GM23248 (cell line): ENCODE results near the gene CCT5. TPM values are rescaled to one million over a fixed set of nuclear protein-coding genes. Genes with fewer than 3 reads are reported as not detected.
A peak's percentile ranks its signal among the peaks of the same experiment; 100 is the strongest.

Experiments used
- DNase-seq: peaks from one replicate; pipeline ENCODE4 v3.0.0-alpha.2; 2015
- H2AFZ ChIP-seq: fragments of 200-600 bp; sonication (generic); 2 replicates; pipeline ENCODE4 v1.6.1; 2016; ENCODE audit warnings: antibody characterized with exemption
- H3F3A ChIP-seq: fragments of 200-600 bp; sonication (generic); 2 replicates; pipeline ENCODE4 v1.6.1; 2016; ENCODE audit warnings: mild to moderate bottlenecking, antibody characterized with exemption, mixed run types; ENCODE audit not compliant: insufficient read depth
- H3K27ac ChIP-seq: fragments of 200-600 bp; sonication (generic); 2 replicates; pipeline ENCODE4 v1.5.1; 2016; ENCODE audit warnings: mild to moderate bottlenecking
- H3K27me3 ChIP-seq: fragments of 200-600 bp; sonication (generic); replicated peaks from 2 replicates; pipeline ENCODE4 v1.6.1; 2016; ENCODE audit warnings: mild to moderate bottlenecking; ENCODE audit not compliant: insufficient read depth
- H3K36me3 ChIP-seq: fragments of 200-600 bp; sonication (generic); 2 replicates; pipeline ENCODE4 v1.6.1; 2016; ENCODE audit warnings: low read depth, mild to moderate bottlenecking
- H3K4me1 ChIP-seq: fragments of 200-600 bp; sonication (generic); 2 replicates; pipeline ENCODE4 v1.6.1; 2016; ENCODE audit warnings: mild to moderate bottlenecking; ENCODE audit not compliant: insufficient read depth
- H3K4me2 ChIP-seq: fragments of 200-600 bp; sonication (generic); one replicate; pipeline ENCODE4 v1.6.1; 2016; ENCODE audit warnings: mild to moderate bottlenecking; ENCODE audit not compliant: unreplicated experiment
- H3K4me3 ChIP-seq: fragments of 200-600 bp; sonication (generic); 2 replicates; pipeline ENCODE4 v1.5.1; 2016; ENCODE audit warnings: mild to moderate bottlenecking
- H3K79me2 ChIP-seq: fragments of 200-600 bp; sonication (generic); 2 replicates; pipeline ENCODE4 v1.6.1; 2016; ENCODE audit warnings: mild to moderate bottlenecking; ENCODE audit not compliant: insufficient read depth
- H3K9ac ChIP-seq: fragments of 200-600 bp; sonication (generic); 2 replicates; pipeline ENCODE4 v1.6.1; 2016; ENCODE audit warnings: mild to moderate bottlenecking
- H3K9me2 ChIP-seq: fragments of 200-600 bp; sonication (generic); 2 replicates; pipeline ENCODE4 v1.6.1; 2016; ENCODE audit warnings: mixed run types, mild to moderate bottlenecking, moderate library complexity; ENCODE audit not compliant: insufficient read depth
- H3K9me3 ChIP-seq: fragments of 200-600 bp; sonication (generic); one replicate; pipeline ENCODE4 v1.6.1; 2017; ENCODE audit warnings: low read depth
- H4K20me1 ChIP-seq: fragments of 200-600 bp; sonication (generic); 2 replicates; pipeline ENCODE4 v1.6.0; 2016; ENCODE audit not compliant: insufficient read depth
- EZH2 ChIP-seq: fragments of 200-600 bp; sonication (generic); IDR thresholded peaks from 2 replicates; pipeline ENCODE4 v1.6.1; 2018; ENCODE audit warnings: antibody characterized with exemption, mild to moderate bottlenecking; ENCODE audit not compliant: insufficient read depth, poor library complexity, severe bottlenecking
- EZH2phosphoT487 ChIP-seq: fragments of 200-600 bp; sonication (generic); IDR thresholded peaks from 2 replicates; pipeline ENCODE4 v1.6.1; 2018; ENCODE audit warnings: antibody characterized with exemption, moderate library complexity, mild to moderate bottlenecking, low read depth; ENCODE audit not compliant: insufficient read depth
- WGBS, 2 experiments: methylation state at CpG; one replicate each; pipeline ENCODE4 v1.1.6; 2015 to 2017; ENCODE audit warnings: low lambda C conversion rate in 2 of 2, low coverage in 1 of 2; ENCODE audit errors: missing lambda C conversion rate in 2 of 2; 5-methylcytosine and 5-hydroxymethylcytosine counted together
- in situ Hi-C: fragments of 300-500 bp; cut with MboI; formaldehyde crosslinking; loops from 2 replicates; pipeline ENCODE4 v1.15.0; 2020
- polyA plus RNA-seq: library from polyadenylated mRNA; unstranded; fragments of >200 nt; fragmentation: Nextera tagmentation; extraction: Ambion mirVana; gene quantifications from 2 replicates; pipeline ENCODE4 v1.2.1, GENCODE V29; 2016
- total RNA-seq: library from RNA; depleted of rRNA; stranded (reverse); fragments of >200 nt; shearing (Covaris generic); gene quantifications from 2 replicates; pipeline ENCODE4 v1.2.3, GENCODE V29; 2014

CCT5 gene
- total and polyA plus RNA-seq, 2 experiments from 2014 or later = 264 to 392 TPM

DNA sequence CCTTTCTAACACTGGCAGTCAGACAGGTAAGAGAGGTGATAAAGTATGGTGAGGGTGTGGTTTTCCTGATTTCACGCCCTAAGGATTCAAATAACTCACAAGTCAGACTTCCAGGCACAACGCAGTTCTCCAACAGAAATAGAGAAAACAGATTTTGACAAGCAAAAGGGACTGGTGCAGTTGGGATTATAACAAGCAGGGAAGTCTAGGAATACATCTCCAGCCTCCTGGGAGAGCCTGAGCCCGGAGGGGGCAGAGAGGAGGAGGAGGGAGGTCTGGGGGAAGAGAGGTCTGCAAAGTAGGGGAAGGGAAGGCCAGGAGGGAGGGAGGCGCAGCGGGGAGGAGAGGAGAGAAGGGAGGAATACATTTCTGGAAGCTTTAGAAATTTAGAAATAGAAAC, 56.0 kb downstream of the CCT5 start:
- H3K4me3 ChIP-seq = peak overlapping the region; percentile 89; the same call in 1 of the 2 replicates
- no peak for DNase-seq
- no peaks in the 10 kb centered on the region for H3K9me2 ChIP-seq
- no peaks in the 10 kb centered on the region for H3K36me3 ChIP-seq
- H3K9me3 ChIP-seq = no peaks in the 10 kb centered on the region
- no peak for TF ChIP-seq EZH2phosphoT487
- no peak for TF ChIP-seq EZH2
- peaks cover 8% of the 10 kb centered on the region; the same call in 1 of the 2 replicates for H3K79me2 ChIP-seq
- H4K20me1 ChIP-seq = no peaks in the 10 kb centered on the region
- H3K4me2 ChIP-seq = peak overlapping the region; percentile 89
- H3K4me1 ChIP-seq = peaks cover 22% of the 10 kb centered on the region
- peaks cover 16% of the 10 kb centered on the region; the same call in 1 of the 2 replicates for H3F3A ChIP-seq
- H3K9ac ChIP-seq = peak overlapping the region; percentile 86; the same call in 1 of the 2 replicates
- no peak overlapping the region for H3K27ac ChIP-seq
- peak overlapping the region; percentile 91; the same call in 1 of the 2 replicates for H2AFZ ChIP-seq
- H3K27me3 ChIP-seq = no peaks in the 10 kb centered on the region
- WGBS, 2 experiments = 67 to 69% methylated on average over 5 of the region's 5 CpGs
- in situ Hi-C loops = no loop called here

DNA sequence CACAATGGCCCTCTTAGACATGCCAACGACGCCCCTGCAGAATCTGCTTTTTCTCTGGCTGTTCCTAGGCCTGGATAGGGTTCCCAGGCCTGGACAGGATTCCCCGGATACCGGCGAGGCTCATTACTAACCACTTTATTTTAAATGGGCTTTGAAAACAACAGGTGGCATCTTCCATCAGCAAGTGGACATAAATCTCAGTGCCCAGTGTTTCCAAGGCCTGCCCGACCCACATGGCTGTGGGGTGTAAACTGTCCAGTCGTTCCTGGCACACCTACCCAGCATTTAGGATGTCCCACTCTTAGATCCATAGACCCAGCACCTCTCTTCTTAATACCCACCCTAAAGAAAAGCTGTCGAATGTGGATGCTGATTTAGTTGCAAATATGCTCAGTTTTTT, 56.7 kb downstream of the CCT5 start:
- H3K4me1 ChIP-seq = peaks cover 22% of the 10 kb centered on the region
- no peak for TF ChIP-seq EZH2
- no peak for TF ChIP-seq EZH2phosphoT487
- no peaks in the 10 kb centered on the region for H3K36me3 ChIP-seq
- H3K4me2 ChIP-seq = peak overlapping the region; percentile 89
- H3K9me2 ChIP-seq = no peaks in the 10 kb centered on the region
- no peak for DNase-seq
- peak overlapping the region; percentile 60; the same call in 1 of the 2 replicates for H3K27ac ChIP-seq
- no peaks in the 10 kb centered on the region for H3K9me3 ChIP-seq
- peak overlapping the region; percentile 91 for H2AFZ ChIP-seq
- no peaks in the 10 kb centered on the region for H3K27me3 ChIP-seq
- H3K9ac ChIP-seq = peak overlapping the region; percentile 86
- in situ Hi-C loops = no loop called here
- peaks cover 16% of the 10 kb centered on the region; the same call in 1 of the 2 replicates for H3F3A ChIP-seq
- WGBS, 2 experiments = 17 to 20% methylated on average over 8 of the region's 8 CpGs
- H3K79me2 ChIP-seq = peaks cover 8% of the 10 kb centered on the region; the same call in 1 of the 2 replicates
- no peaks in the 10 kb centered on the region for H4K20me1 ChIP-seq
- H3K4me3 ChIP-seq = peak overlapping the region; percentile 89

DNA sequence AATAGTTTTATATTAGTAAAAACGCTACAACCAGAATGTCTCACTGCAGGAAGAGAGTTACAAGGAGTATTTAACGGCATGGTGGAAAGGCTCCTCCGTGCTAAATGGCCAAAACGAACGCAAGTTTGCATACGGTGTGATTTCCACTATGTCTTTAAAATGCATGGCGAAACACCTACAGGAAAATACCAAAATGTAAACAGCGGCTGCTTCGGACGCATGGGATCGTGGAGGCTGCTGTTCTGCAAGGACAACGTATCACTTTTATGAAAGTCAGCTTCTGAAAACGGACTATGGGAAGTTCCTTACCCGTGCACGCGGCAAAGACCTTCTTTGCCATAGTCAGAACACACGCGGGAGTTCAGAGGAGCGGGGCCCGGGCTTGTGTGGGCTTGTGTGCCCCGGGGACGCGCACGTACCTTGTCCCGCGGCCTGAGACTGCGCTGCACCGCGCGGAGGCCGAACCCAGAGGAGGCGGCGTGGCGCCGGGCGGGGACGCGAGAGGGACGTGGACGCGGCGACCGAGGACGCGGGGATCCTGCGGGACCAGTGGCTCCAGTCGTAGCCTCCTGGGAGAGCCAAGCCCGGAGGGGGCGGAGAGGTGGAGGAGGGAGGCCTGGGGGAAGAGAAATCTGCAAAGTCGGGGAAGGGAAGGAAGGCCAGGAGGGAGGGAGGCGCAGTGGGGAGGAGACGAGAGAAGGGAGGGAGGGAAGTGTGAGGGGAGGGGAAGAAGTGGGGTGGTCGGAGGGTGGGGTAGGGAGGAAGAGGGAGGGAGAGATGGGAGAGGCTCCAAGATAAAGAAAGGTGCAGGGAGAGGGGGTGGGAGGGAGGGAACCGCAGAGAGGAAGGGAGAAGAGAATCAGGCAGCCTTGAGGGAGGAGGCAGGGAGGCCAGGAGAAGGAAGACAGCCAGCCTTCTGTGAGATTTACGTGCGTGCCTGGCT, 57.4 kb downstream of the CCT5 start, which contains the start of gene CMBL:
CMBL (minus strand) TSS at position 697 of the 943 bp plus-strand sequence. CDS start 17,140 bp downstream, outside the sequence.
- Histone ChIP-seq H3K4me3 (peak within 1 kb of the TSS; percentile 89), H3K9ac (peak within 1 kb of the TSS; percentile 86), H3K27ac (peak within 1 kb of the TSS; percentile 60), H3K27me3 (no peaks in the 10 kb centered on the region), H3K36me3 (no peaks in the 10 kb centered on the region), H3K79me2 (peaks cover 8% of the 10 kb centered on the region; the same call in 1 of the 2 replicates), H2AFZ (peak within 1 kb of the TSS; percentile 91), H3K4me2 (peak within 1 kb of the TSS; percentile 89), H3K9me3 (no peaks in the 10 kb centered on the region), H3K4me1 (peaks cover 22% of the 10 kb centered on the region), H4K20me1 (no peaks in the 10 kb centered on the region), H3K9me2 (no peaks in the 10 kb centered on the region), H3F3A (peaks cover 16% of the 10 kb centered on the region; the same call in 1 of the 2 replicates)
- in situ Hi-C loops = no loop called here
- 2% methylated on average over 52 to 56 of the region's 56 CpGs for WGBS, 2 experiments
- peak; percentile 83 for DNase-seq
- no peak for TF ChIP-seq EZH2

DNA sequence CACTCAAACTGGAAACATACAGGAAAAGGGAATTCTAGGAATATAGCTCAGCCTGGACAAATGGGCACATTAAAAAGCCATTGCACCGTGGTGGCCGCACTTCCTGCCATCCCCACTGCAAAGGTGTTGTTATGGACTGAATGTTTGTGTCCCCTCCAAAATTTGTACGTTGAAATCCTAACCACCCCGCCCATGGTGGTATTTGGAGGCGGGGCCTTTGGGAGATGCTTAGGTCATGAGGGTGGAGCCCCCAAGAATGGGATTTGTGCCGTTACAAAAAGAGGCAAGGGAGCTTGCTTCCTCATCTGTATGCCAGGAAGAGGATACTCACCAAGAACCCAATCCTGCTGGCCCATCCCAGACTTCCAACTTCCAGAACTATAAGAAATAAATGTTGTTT, 58.8 kb downstream of the CCT5 start:
- Histone ChIP-seq H2AFZ (no peak overlapping the region), H3K79me2 (peaks cover 8% of the 10 kb centered on the region; the same call in 1 of the 2 replicates), H3K9me2 (no peaks in the 10 kb centered on the region), H3F3A (peaks cover 16% of the 10 kb centered on the region; the same call in 1 of the 2 replicates), H3K9me3 (no peaks in the 10 kb centered on the region), H3K27me3 (no peaks in the 10 kb centered on the region), H4K20me1 (no peaks in the 10 kb centered on the region), H3K27ac (no peak overlapping the region), H3K4me1 (peaks cover 22% of the 10 kb centered on the region), H3K9ac (no peak overlapping the region), H3K36me3 (no peaks in the 10 kb centered on the region), H3K4me2 (no peak overlapping the region), H3K4me3 (no peak overlapping the region)
- DNase-seq = no peak
- 56 to 57% methylated on average over 6 of the region's 6 CpGs for WGBS, 2 experiments
- TF ChIP-seq EZH2 = no peak
- TF ChIP-seq EZH2phosphoT487 = no peak
- in situ Hi-C loops = no loop called here
